ENCODE results near the gene GATM. TPM values are rescaled to one million over a fixed set of nuclear protein-coding genes. Genes with fewer than 3 reads are reported as not detected.

Gene GATM
- total and polyA plus RNA-seq, 10 donors, result 19.3 to 69.4 (median 37.6) TPM

DNA sequence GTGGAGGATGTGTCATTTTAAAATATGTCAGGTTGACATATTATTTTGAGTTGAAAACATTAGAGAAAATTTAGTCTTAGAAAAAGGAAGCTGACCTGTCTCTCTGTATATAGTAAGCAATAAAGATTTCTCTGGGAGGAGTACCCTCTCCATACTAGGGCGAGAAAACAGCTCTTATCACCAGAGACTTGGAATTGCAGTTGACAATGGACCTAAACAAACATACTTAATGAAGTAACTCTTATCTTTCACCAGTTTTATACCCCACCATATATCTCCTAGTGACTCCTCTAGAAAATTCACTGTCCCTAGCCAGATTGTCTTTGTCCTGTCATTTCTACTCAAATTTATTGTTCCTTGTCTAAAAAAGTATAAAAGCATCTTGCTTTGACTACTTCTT, 7.2 kb upstream of the GATM start:
- 65 to 88% (median 80%) methylated on average over 1 of the region's 1 CpG for WGBS, 5 donors

DNA sequence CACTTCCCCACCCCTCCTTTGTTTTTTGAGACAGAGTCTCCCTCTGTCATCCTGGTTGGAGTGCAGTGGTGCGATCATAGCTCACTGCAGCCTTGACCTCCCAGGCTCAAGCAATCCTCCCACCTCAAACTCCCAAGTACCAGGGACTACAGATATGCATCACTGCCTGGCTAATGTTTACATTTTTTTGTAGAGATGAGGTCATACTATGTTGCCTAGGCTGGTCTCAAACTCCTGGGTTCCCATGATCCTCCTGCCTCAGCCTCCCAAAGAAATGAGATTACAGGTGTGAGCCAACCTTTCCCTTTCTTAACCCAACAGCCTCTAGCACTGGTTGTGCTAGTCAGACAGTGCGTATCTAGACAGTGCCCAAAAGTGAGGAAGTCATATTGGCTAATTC, 6.4 kb upstream of the GATM start:
- 70 to 93% (median 76%) methylated on average over 2 of the region's 2 CpGs for WGBS, 5 donors
- Histone ChIP-seq H3K36me3 (no peaks in the 10 kb centered on the region), H3K27ac (no peak overlapping the region), H3K9me3 (no peaks in the 10 kb centered on the region), H3K27me3 (replicated peaks in 1 of 7) (peaks cover 0 to 4% (median 0%) of the 10 kb centered on the region in 7 donors), H3K4me3 (no peak overlapping the region), H3K4me1 (no peaks in the 10 kb centered on the region)
- TF ChIP-seq POLR2AphosphoS5 (IDR thresholded peaks at IDR 0.05), result no peak
- TF ChIP-seq POLR2A (IDR thresholded peaks at IDR 0.05), result no peak
- TF ChIP-seq CTCF (IDR thresholded peaks at IDR 0.05 in 8 of 11, conservative IDR thresholded peaks at IDR 0.05 in 3 of 11), result no peak
- no peak for DNase-seq
- intact Hi-C loops (cut with DNase I; ENCODE audit: low total_unique reads), result no loop called here

More for the DNA sequence above, 7.2 kb upstream of the GATM start:
- Histone ChIP-seq H3K27ac (peak overlapping the region in 1 of 8 donors; percentile 9), H3K4me1 (no peaks in the 10 kb centered on the region), H3K36me3 (no peaks in the 10 kb centered on the region), H3K4me3 (no peak overlapping the region), H3K27me3 (replicated peaks in 1 of 7) (no peaks in the 10 kb centered on the region), H3K9me3 (no peaks in the 10 kb centered on the region)
- DNase-seq, result no peak
- TF ChIP-seq POLR2A (IDR thresholded peaks at IDR 0.05) (no peak), POLR2AphosphoS5 (IDR thresholded peaks at IDR 0.05) (no peak), CTCF (IDR thresholded peaks at IDR 0.05 in 8 of 11, conservative IDR thresholded peaks at IDR 0.05 in 3 of 11) (no peak)
- intact Hi-C loops (cut with DNase I; ENCODE audit: low total_unique reads), result no loop called here

DNA sequence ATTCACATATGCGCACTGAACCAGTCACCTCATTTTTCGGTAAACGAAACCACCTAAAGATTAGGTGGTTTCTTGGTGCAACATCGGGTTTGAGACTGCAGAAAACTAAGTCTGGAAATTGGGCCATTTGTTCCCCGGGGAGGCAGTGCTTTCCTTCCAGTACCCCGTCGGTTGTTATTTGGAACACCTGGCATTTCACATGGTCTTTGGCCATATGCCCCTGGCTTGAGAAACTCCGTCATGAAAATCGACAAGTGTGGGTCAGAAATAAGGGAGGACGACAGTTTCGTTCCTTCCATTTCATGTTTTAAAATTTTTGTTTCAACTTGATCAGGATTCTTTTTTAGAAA, 544 bp upstream of the GATM start:
- WGBS, 5 donors, result 45 to 63% (median 48%) methylated on average over 11 of the region's 11 CpGs
- no peak for DNase-seq
- H3K9me3 ChIP-seq, result no peaks in the 10 kb centered on the region
- peaks cover 0 to 54% (median 16%) of the 10 kb centered on the region in 7 donors for H3K27me3 ChIP-seq (replicated peaks in 1 of 7)
- peaks cover 11 to 38% (median 28%) of the 10 kb centered on the region in 6 donors for H3K4me1 ChIP-seq
- H3K27ac ChIP-seq, result peak overlapping the region in 7 of 8 donors; percentile 57 to 79 (median 73)
- TF ChIP-seq POLR2A (IDR thresholded peaks at IDR 0.05) (no peak), CTCF (IDR thresholded peaks at IDR 0.05 in 8 of 11, conservative IDR thresholded peaks at IDR 0.05 in 3 of 11) (no peak), POLR2AphosphoS5 (IDR thresholded peaks at IDR 0.05) (no peak)
- H3K4me3 ChIP-seq, result peak overlapping the region; percentile 26 to 81 (median 58)
- intact Hi-C loops (cut with DNase I; ENCODE audit: low total_unique reads), result no loop called here
- H3K36me3 ChIP-seq, result peaks cover 0 to 12% (median 0%) of the 10 kb centered on the region in 6 donors

DNA sequence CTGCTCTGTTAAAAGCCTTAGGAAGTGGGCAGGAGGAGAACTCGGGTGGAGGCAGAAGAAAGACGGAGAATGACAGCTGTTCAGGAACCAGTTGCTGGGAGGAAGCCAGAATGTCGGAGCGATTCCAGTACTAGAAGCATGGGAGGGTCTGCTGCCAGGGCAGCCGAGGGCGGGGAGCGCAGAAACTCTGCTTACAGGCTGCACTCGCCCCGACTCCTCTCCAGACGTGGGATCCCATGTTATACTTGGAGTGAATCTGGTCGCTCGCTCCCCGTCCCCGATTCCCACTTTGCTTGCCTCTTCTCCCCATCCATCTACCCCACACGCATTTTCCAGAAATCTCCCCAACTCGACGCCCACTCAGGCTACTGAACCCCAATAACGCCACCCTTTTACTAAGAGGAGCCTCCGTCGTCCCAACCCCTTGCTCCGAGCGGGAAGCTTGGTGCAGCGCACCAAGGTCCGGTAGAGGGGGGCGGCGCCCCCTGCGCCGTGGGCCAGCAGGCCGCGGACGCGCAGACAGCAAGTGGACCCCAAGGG, 665 bp downstream of the GATM start:
- Histone ChIP-seq H3K27me3 (replicated peaks in 1 of 7) (peaks cover 0 to 54% (median 16%) of the 10 kb centered on the region in 7 donors), H3K4me3 (peak overlapping the region; percentile 26 to 81 (median 58)), H3K36me3 (peaks cover 0 to 12% (median 0%) of the 10 kb centered on the region in 6 donors), H3K9me3 (no peaks in the 10 kb centered on the region), H3K27ac (peak overlapping the region; percentile 2 to 79 (median 72)), H3K4me1 (peaks cover 11 to 38% (median 28%) of the 10 kb centered on the region in 6 donors)
- WGBS, 5 donors, result 2 to 4% (median 2%) methylated on average over 31 to 32 of the region's 32 CpGs
- intact Hi-C loops (cut with DNase I; ENCODE audit: low total_unique reads), result no loop called here
- DNase-seq, result no peak
- TF ChIP-seq POLR2A (IDR thresholded peaks at IDR 0.05) (no peak), CTCF (IDR thresholded peaks at IDR 0.05 in 8 of 11, conservative IDR thresholded peaks at IDR 0.05 in 3 of 11) (no peak)
